CD4-positive, alpha-beta T cell treated with Interleukin-10 for 1 hour (primary cell): ENCODE measurements around the gene AADAC.
"Not testable (repeated sequence)": the region's sequence is repeated elsewhere in the genome, so short reads cannot be mapped to it uniquely, and the experiment has no call there.

ENCODE experiments used
- DNase-seq: peaks from one replicate; pipeline ENCODE4 v3.0.0-alpha.2; 2020

The AADAC gene

DNA sequence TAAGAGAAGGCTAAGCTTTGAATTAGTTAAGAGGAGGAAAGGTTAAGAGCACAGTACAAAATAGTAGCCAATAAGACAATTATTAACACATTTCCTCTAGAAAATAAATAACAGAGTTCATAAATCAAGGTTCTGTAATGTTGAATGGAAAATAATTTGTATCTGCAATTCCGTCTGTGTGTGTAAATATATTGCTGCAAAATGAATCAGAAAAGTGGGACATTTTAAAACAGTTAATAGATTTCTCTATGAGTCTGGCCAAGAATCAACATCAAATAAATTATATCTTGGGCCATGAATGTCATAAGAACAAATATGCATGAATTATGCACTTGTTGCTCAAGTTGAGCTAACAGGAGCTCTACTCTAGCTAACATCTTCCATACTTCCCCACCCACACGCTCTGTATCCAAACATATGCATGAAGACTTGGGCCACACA, 45.3 kb downstream of the AADAC start:
- DNase-seq = no peak

DNA sequence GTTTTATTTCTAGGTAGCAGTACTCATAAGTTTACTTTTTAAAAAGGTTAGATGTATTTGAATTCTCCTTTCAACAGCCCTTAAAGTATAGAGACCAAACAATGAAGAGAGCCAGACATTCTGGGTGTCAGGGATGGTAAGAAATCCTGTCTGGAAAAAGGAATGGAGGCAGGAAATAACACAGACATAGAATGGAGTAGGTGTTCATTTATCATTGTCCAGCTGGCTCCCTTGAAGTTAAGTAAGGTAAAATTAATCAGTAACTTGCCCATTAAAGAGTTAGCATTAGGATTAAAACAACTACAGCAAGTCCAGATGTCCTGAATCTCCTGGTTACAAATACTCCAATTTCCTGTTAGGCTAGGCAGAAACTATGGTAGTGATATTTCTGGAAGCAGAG, 46.0 kb downstream of the AADAC start:
- no peak for DNase-seq

DNA sequence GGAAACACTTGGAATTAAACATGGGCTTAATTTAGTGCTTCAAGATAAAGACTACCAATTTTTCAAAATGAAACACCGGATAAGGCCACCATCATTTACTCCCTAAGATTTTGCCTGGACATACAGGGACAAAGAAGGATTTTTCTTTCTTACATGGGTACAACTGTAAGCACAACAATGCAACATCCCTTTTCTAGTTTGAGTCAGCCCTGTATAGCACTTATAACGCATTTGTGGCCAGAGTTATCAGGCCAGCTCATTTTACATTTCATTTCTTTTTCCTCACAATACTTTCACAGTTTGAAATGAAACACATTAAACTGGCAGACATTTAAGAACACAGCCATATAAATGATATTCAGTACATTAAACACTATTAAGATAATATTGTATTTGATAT, 49.7 kb downstream of the AADAC start:
- no peak for DNase-seq

DNA sequence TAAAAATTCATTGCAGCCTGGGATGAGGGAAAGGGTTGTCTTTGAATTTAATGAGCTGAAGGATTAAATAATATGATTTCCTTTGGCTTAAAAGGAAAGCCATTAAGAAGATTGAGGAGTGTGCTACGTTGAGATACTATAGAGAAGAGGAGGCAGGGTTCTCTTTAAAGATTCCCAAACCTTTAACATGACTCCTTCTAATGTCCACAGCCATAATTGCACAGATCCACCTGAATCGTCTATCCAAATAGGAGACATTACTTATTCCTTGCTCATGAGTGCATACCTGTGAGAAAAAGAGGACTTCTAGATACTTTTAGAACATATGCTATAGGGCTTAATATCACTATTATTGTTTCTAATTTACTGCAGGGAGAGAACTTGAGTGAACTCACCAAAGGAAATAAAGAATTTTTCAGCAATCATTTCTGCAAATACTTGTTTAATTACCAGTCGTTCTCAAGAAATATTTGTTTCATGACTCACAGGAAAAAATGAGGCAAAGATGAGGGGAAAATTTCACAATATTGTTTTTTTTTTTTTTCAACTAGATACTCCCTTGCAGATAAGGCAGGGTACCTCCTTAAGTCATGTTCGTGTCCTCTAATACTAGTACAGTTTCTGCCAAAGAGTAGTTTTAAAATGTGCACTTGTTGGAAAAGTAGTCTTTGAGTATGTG, 50.6 kb downstream of the AADAC start:
- no peak for DNase-seq

DNA sequence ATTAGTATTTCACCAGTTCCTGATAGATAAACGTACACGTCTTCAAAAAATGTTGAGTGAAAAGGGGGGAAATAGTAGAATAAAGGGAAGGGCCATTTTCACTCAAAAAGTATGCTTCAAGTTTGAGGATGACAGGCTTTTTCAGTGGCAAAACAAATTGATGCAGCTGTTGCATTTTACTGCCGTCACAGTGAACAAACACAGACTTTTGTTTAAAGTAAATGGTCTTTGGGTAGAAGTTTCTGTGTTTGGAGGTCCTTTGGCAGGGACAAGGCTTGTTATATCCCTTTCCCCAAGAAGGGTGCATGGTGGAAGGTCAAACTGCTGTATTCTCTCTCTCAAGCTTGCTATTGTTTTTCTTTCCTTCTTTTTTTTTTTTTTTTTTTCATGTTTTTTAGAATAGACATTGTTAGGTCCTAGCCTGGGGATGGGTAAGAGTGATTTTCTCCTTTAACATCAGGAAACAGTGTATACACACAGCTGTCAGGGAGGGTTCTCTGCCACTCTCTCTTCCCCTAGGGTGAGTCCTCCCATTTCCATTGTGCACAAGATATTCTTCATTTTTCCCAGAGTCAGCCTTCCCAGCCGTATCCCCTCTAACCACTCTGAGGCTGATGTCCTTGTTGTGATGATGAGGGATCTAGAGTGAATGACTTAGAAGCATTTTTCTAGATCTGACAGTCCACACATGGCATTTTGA, 52.9 kb downstream of the AADAC start:
- DNase-seq = no peak

DNA sequence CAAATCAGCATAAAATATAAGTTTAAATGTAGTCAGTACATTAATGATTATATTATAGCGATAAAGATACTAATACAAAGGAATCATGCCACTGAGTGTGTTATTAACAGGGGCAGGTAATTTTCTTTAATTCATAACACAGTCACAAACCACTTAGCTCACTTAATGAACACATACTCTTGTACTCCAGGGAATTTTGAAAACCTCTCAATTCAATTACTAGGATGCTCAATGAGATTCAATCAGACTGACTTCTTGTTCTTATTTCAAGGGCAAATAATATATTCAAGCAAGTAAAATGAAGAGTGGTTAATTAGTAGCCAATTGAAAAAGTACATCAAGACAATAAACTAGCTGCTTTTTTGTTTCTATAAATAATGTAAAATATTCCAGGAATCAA, 53.8 kb downstream of the AADAC start:
- no peak for DNase-seq

DNA sequence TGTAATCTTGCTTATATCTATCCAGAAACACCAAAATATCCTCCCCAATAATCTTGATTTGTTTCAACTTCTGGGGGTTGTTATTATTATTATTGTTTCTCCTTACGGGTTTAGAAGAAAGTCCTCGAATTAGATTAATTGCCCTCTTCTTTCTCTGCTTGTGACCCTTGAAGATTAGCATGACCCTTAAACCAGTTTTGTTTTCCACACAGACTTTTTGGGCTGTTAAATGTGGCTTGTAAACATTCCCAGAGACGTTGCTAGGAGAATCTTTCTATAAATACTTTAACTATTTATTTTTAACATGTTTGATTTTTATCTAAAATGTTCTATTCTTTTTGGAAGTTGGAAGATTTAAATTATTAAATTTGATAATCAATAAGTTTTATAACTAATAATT, 55.3 kb downstream of the AADAC start:
- no peak for DNase-seq

DNA sequence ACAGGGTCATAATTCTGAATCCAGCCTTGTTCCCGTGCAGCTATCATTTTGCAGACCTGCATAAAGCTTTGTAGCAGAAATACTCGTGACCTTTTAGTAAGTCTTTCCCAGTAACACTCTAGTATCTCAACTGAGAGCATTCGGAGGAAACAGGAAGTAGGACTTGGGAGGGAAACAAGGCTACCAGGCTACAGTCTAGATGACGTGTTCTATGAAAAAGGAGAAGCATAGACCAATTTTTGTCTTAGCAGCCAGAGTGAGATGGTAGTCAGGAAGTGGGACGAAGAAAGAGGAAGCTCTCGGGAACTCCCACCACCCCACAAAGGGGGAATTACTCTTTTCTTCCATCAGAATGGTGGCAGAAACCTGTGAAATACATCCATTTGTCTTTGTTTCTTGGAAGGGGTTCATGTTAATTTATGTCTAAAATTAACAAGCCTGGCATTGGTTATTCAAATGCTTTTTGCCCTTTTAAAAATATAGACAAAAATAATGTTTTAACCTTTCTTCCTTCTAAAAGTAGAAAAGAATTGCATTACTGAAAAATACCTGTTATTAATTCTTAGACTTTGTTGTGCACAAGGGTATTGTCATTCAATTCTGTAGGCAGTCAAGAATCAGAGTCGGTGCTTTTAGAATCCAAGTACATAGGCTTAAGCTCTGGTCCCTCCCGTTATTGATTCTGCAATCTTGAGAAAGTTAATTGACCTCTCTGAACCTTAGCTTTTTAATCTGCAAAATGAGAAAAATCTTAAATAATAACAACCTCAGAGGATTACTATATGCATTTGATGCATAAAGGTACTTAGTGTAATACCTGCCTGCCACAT, 57.9 kb downstream of the AADAC start:
- DNase-seq = peak; percentile 27

DNA sequence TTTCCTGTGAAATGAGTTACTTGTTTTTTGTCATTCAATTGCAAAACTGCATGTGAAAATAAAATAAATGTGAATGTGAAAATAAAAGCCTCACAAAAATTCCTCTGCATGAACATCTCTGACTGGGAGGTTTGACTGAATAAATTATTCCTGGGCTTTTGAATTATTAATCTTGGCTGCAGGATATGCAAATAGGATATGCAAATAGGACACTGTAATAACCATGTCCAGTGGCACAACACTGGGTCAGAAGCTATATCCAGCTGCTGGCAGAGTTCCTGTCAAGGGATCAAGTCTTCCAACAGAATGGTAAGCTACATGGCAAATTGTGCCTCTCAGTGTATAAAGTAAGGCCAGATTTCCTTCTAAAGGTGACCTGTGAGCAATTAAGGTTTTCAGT, 59.5 kb downstream of the AADAC start, which contains the start of gene SUCNR1:
TSS of gene SUCNR1 (plus strand) at position 246 of the 400 bp plus-strand sequence. CDS start 6,250 bp downstream, outside the sequence.
- no peak for DNase-seq

DNA sequence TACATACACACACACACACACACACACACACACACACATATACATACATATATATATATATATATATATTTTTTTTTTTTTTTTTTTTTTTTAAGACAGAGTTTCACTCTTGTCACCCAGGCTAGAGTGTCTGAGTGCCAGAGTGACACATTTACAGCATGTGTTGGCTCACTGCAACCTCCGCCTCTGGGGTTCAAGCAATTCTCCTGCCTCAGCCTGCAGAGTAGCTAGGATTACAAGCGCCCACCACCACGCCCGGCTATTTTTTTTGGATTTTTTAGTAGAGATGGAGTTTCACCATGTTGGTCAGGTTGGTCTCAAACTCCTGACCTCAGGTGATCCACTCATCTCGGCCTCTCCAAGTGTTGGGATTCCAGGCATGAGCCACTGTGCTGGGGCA, 60.2 kb downstream of the AADAC start:
- DNase-seq = not testable (repeated sequence)

DNA sequence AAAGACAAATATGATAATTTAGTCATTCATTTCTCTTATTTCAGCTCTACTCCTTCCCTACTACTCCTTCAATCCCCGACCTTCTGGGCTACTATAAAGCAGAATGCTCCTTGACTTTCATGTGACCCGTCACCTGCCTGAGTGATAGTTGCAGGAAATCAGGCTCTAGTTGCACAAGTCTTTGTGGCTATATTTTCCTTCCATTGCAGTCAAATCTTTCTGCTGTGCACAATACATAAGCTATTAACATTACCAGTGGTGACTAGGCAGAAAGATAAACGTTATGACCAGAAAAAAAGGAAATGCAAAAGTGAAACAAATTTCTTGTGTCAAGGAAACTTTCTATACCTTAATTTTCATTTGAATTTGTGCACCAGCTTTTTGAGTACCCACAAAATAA, 61.8 kb downstream of the AADAC start:
- DNase-seq = no peak

DNA sequence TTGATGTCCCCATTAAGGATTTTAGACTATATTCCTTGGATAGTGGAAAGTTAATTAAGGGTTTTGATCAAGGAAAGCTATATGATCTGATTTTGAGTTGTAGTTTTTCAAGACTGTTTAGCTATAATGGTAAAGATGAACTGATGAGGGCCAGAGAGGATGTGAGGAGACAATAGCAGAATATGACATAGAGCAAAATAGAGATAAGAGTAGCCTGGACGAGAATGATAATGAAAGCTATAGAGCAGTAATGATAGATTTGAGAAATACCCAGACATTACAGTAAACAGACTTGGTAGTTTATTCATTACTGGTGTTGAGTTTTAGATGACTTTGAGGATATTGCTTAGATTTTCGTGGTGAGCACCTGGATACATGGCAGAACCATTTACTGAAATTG, 63.4 kb downstream of the AADAC start:
- DNase-seq = no peak
